Endothelial cell of umbilical vein (primary cell): ENCODE results near the gene DYNC1LI1. TPM values are rescaled to one million over a fixed set of nuclear protein-coding genes. Genes with fewer than 3 reads are reported as not detected.

Experiments used
- BruUV-seq: library from RNA; stranded (reverse); fragments of 400-500 nt; replicated peaks from 2 replicates; lab custom pipeline; 2021; lab: Mats Ljungman, UMichigan
- CTCF ChIA-PET: fragments of 300-600, 350-600 bp; sonication (Branson Sonifier 250); formaldehyde crosslinking; loops from one replicate; lab custom pipeline; 2021; ENCODE audit warnings: antibody characterized with exemption, inconsistent platforms; lab: Charles Lee
- POLR2A ChIA-PET: fragments of 300-600, 350-600 bp; sonication (Branson Sonifier 250); formaldehyde crosslinking; loops from one replicate; lab custom pipeline; 2021; ENCODE audit warnings: antibody characterized with exemption, inconsistent platforms; lab: Charles Lee
- DNase-seq: peaks from one replicate; pipeline ENCODE4 v3.0.0-alpha.2; 2011; ENCODE audit warnings: low read depth, low spot score
- FAIRE-seq: peaks from 2 replicates; lab custom pipeline; 2011; peaks lifted over from hg19 to GRCh38; lab: Jason Lieb, UNC
- H2AFZ ChIP-seq: 2 replicates; pipeline ENCODE4 v1.6.0; 2012; ENCODE audit warnings: low read depth, low read length, control low read depth, inconsistent platforms
- H3K27ac ChIP-seq: 2 replicates; pipeline ENCODE4 v1.5.1; 2011; ENCODE audit warnings: low read depth, mild to moderate bottlenecking, control low read depth, low read length, moderate library complexity; ENCODE audit not compliant: insufficient read depth
- H3K27me3 ChIP-seq, 2 experiments: 2 replicates each; pipeline versions ENCODE4 v1.6.0 to v1.6.1; 2011; ENCODE audit warnings: low read length in 2 of 2, mixed read lengths in 1 of 2; ENCODE audit not compliant: control insufficient read depth in 2 of 2, insufficient read depth in 2 of 2
- H3K36me3 ChIP-seq, 2 experiments: 2 replicates in 1 of 2; 3 replicates in 1 of 2; pipeline ENCODE4 v1.5.1; 2011; ENCODE audit warnings: low read length in 2 of 2, mild to moderate bottlenecking in 1 of 2, moderate library complexity in 1 of 2; ENCODE audit not compliant: control insufficient read depth in 2 of 2, insufficient read depth in 2 of 2; ENCODE audit errors: extremely low read depth in 1 of 2
- H3K4me1 ChIP-seq: 3 replicates; pipeline ENCODE4 v1.5.1; 2011; ENCODE audit warnings: mild to moderate bottlenecking, low read length; ENCODE audit not compliant: control insufficient read depth, insufficient read depth; ENCODE audit errors: extremely low read depth
- H3K4me2 ChIP-seq: 2 replicates; pipeline ENCODE4 v1.6.1; 2011; ENCODE audit warnings: low read length, control low read depth, mixed read lengths; ENCODE audit not compliant: insufficient read depth
- H3K4me3 ChIP-seq, 3 experiments: fragments of 200-600 bp in 1 of 3; sonication (generic), shearing (Covaris generic) in 1 of 3; replicated peaks in 1 of 3; 2 replicates each; pipeline ENCODE4 v1.5.1; 2011 to 2016; ENCODE audit warnings: control low read depth in 3 of 3, low read length in 3 of 3, mild to moderate bottlenecking in 2 of 3, inconsistent platforms in 1 of 3, low read depth in 1 of 3, moderate library complexity in 1 of 3; ENCODE audit not compliant: insufficient read depth in 1 of 3
- H3K79me2 ChIP-seq: 2 replicates; pipeline ENCODE4 v1.6.0; 2012; ENCODE audit warnings: low read length, inconsistent platforms; ENCODE audit not compliant: control insufficient read depth, insufficient read depth
- H3K9ac ChIP-seq: replicated peaks from 2 replicates; pipeline ENCODE3; 2011; ENCODE audit warnings: low read length, control low read depth; ENCODE audit not compliant: insufficient read depth; ENCODE audit errors: extremely low read depth
- H3K9me1 ChIP-seq: replicated peaks from 3 replicates; pipeline ENCODE4 v1.6.0; 2011; ENCODE audit warnings: mild to moderate bottlenecking, low read length; ENCODE audit not compliant: control insufficient read depth, insufficient read depth; ENCODE audit errors: extremely low read depth
- H3K9me3 ChIP-seq: replicated peaks from 2 replicates; pipeline ENCODE4 v1.5.1; 2012; ENCODE audit warnings: low read length, inconsistent platforms; ENCODE audit not compliant: control insufficient read depth, insufficient read depth
- H4K20me1 ChIP-seq: replicated peaks from 2 replicates; pipeline ENCODE3; 2011; ENCODE audit warnings: mild to moderate bottlenecking, low read length; ENCODE audit not compliant: control insufficient read depth, insufficient read depth; ENCODE audit errors: extremely low read depth
- FOS ChIP-seq: IDR thresholded peaks from 2 replicates; pipeline ENCODE4 v1.6.1; 2011; ENCODE audit warnings: mild to moderate bottlenecking, low read length, moderate library complexity, borderline replicate concordance; ENCODE audit not compliant: insufficient read depth
- MYC ChIP-seq: IDR thresholded peaks from one replicate; pipeline ENCODE4 v1.6.1; 2011; ENCODE audit warnings: mild to moderate bottlenecking, low read depth, low read length
- POLR2A ChIP-seq: IDR thresholded peaks from 2 replicates; pipeline ENCODE4 v1.6.1; 2012; ENCODE audit warnings: low read depth, mild to moderate bottlenecking, control low read depth, low read length
- POLR2AphosphoS5 ChIP-seq: IDR thresholded peaks from 2 replicates; pipeline ENCODE4 v1.6.1; 2012; ENCODE audit warnings: low read depth, mild to moderate bottlenecking, control low read depth, low read length, moderate library complexity; ENCODE audit not compliant: insufficient read depth
- dilution Hi-C: fragments of 300-500 bp; cut with MboI; formaldehyde crosslinking; loops from one replicate; pipeline ENCODE4 v1.15.0; 2019; ENCODE audit warnings: low sequenced_read_pairs; ENCODE audit not compliant: extremely low pct_ligation_motif_present
- intact Hi-C: fragments of 100-400 bp; cut with micrococcal nuclease; formaldehyde crosslinking; loops from one replicate; pipeline ENCODE4 v1.10.0; 2022
- polyA plus RNA-seq, 4 experiments: library from polyadenylated mRNA; depleted of rRNA in 3 of 4; stranded (reverse) in 3 of 4; unstranded in 1 of 4; fragments of >200 nt; gene quantifications; 2 replicates each; pipeline versions ENCODE4 v1.2.1 to v1.2.3, GENCODE V29; 2011 to 2012; ENCODE audit warnings: missing spikeins in 1 of 4
- total RNA-seq: library from RNA; stranded (reverse); gene quantifications from 2 replicates; pipeline ENCODE4 v1.2.3, GENCODE V29; 2021
- TF ChIP-seq, protein P1 (sequence below), 2 donors: IDR thresholded peaks; 1 replicate in 1 of 2; 2 replicates in 1 of 2; pipeline ENCODE4 v1.5.1; 2011; ENCODE audit warnings: low read length in 2 of 2, mild to moderate bottlenecking in 2 of 2, moderate library complexity in 2 of 2, control low read depth in 1 of 2, inconsistent platforms in 1 of 2, low read depth in 1 of 2; ENCODE audit not compliant: insufficient read depth in 1 of 2; ENCODE audit errors: extremely low read depth in 1 of 2
- TF ChIP-seq, protein P2 (sequence below): IDR thresholded peaks from 2 replicates; pipeline ENCODE4 v1.6.1; 2011; ENCODE audit not compliant: insufficient read depth, insufficient read length

Gene DYNC1LI1
- total and polyA plus RNA-seq, 2 donors (not counting 3 experiments of a cell fraction or from before 2014, with no cell fraction given): 14.9 to 47.6 TPM

DNA sequence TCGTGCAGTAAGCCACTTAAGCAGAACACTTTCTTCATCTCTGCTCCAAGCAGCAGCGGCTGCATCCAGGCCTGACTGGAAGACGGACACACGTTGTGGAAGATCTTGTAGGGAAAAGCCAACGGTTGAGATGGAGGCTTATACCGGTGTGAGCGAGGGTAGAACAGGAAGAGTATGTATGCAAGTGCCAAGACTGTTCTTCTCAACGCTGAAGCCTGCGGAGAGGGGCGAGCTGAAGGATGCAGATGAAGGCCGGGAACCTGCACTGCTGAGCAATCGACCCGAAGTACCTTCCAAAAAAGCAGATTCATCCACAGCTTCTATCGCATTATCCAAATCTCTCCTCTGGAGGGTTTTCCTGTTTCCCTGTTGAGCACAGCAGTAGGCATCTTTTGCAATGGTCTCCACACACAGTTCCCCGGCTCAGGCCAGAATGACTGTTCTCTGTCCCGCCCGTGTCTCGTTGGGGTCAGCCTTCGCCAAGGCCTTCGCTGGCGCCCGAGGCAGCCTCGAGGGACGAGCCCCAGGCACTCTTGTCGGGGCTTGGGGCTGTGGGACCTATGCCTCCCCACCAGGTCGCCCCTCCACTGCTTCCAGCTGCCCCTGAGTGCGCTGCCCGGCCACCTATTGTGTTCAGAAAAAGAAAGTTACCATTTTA is 22.2 kb upstream of the DYNC1LI1 start:
- Histone ChIP-seq H3K9ac (no peak overlapping the region), H3K4me1 (no peaks in the 10 kb centered on the region), H3K4me2 (no peak overlapping the region), H3K27ac (no peak overlapping the region), H4K20me1 (no peaks in the 10 kb centered on the region), H3K4me3 (no peak overlapping the region), H3K9me3 (no peaks in the 10 kb centered on the region), H3K36me3 (no peaks in the 10 kb centered on the region), H3K27me3 (peaks cover 18 to 49% of the 10 kb centered on the region in 2 experiments), H3K9me1 (no peaks in the 10 kb centered on the region), H3K79me2 (no peaks in the 10 kb centered on the region), H2AFZ (no peak overlapping the region)
- no peak for DNase-seq
- TF ChIP-seq POLR2A (no peak), POLR2AphosphoS5 (no peak)
- TF ChIP-seq, protein P1, sequence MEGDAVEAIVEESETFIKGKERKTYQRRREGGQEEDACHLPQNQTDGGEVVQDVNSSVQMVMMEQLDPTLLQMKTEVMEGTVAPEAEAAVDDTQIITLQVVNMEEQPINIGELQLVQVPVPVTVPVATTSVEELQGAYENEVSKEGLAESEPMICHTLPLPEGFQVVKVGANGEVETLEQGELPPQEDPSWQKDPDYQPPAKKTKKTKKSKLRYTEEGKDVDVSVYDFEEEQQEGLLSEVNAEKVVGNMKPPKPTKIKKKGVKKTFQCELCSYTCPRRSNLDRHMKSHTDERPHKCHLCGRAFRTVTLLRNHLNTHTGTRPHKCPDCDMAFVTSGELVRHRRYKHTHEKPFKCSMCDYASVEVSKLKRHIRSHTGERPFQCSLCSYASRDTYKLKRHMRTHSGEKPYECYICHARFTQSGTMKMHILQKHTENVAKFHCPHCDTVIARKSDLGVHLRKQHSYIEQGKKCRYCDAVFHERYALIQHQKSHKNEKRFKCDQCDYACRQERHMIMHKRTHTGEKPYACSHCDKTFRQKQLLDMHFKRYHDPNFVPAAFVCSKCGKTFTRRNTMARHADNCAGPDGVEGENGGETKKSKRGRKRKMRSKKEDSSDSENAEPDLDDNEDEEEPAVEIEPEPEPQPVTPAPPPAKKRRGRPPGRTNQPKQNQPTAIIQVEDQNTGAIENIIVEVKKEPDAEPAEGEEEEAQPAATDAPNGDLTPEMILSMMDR (IDR thresholded peaks at IDR 0.05; ENCODE audit: extremely low read depth in 1 of 2, insufficient read depth in 1 of 2, low read depth in 1 of 2, low read length in 2 of 2): no peak
- TF ChIP-seq, protein P2, sequence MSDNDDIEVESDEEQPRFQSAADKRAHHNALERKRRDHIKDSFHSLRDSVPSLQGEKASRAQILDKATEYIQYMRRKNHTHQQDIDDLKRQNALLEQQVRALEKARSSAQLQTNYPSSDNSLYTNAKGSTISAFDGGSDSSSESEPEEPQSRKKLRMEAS: no peak
- intact Hi-C loops: no loop called here
- no peak for FAIRE-seq
- no TSS peak for BruUV-seq
- ChIA-PET CTCF (no interaction called here), POLR2A (no interaction called here)
- dilution Hi-C loops: no loop called here

DNA sequence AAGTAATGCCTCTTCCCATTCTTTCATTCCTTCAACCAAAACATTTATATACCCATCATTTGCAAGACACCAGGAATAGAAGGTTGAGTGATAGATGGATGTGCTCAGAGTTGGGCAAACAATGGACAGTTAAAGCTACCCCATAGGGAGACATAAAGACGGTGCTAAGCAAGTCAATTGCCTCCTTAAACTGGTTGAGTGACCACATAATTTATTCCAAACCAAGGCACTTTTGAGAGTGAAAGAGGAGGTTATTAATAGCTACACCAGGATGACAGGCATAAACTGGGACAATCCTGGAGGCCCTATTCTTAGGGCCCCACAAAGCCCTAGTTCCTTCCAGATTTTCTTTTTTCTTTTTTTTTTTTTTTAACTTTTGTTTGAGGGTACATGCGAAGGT is 21.4 kb upstream of the DYNC1LI1 start:
- BruUV-seq: no TSS peak
- no peak overlapping the region for H3K9ac ChIP-seq
- CTCF ChIA-PET: no interaction called here
- H3K27me3 ChIP-seq: peaks cover 18 to 49% of the 10 kb centered on the region in 2 experiments
- H3K79me2 ChIP-seq: no peaks in the 10 kb centered on the region
- no peaks in the 10 kb centered on the region for H3K9me3 ChIP-seq
- H3K4me3 ChIP-seq: no peak overlapping the region
- POLR2A ChIA-PET: no interaction called here
- no peaks in the 10 kb centered on the region for H3K4me1 ChIP-seq
- FAIRE-seq (no peak), DNase-seq (no peak)
- H3K27ac ChIP-seq: no peak overlapping the region
- no peaks in the 10 kb centered on the region for H3K9me1 ChIP-seq
- no peak overlapping the region for H3K4me2 ChIP-seq
- no peak for TF ChIP-seq POLR2A
- TF ChIP-seq FOS: no peak
- TF ChIP-seq MYC: no peak
- TF ChIP-seq POLR2AphosphoS5: no peak
- TF ChIP-seq, protein P1 (IDR thresholded peaks at IDR 0.05; ENCODE audit: extremely low read depth in 1 of 2, insufficient read depth in 1 of 2, low read depth in 1 of 2, low read length in 2 of 2): no peak
- TF ChIP-seq, protein P2: no peak
- intact Hi-C loops (no loop called here), dilution Hi-C loops (no loop called here)
- H2AFZ ChIP-seq: no peak overlapping the region
- no peaks in the 10 kb centered on the region for H4K20me1 ChIP-seq
- H3K36me3 ChIP-seq: no peaks in the 10 kb centered on the region
